ENCODE measurements around the gene SLX4. TPM values are rescaled to one million over a fixed set of nuclear protein-coding genes. Genes with fewer than 3 reads are reported as not detected.

SLX4 gene
- total RNA-seq, 1 donor from 2014 or later = 11.8 TPM

- H3K4me1 Mint-ChIP-seq (ENCODE audit: unreplicated experiment) = peaks cover 5% of the 10 kb centered on the region
- peaks cover 37% of the 10 kb centered on the region for H3K36me3 Mint-ChIP-seq (ENCODE audit: low read depth, unreplicated experiment)
- peak overlapping the region; percentile 39 for H3K4me3 Mint-ChIP-seq (ENCODE audit: unreplicated experiment)
- DNase-seq (ENCODE audit: low spot score) = no peak
- peaks cover 18% of the 10 kb centered on the region for H3K27me3 Mint-ChIP-seq (ENCODE audit: unreplicated experiment)
- no peaks in the 10 kb centered on the region for H3K9me3 Mint-ChIP-seq (ENCODE audit: unreplicated experiment)
- TF ChIP-seq CTCF (IDR thresholded peaks at IDR 0.05; ENCODE audit: unreplicated experiment) = no peak
- H3K27ac Mint-ChIP-seq (ENCODE audit: unreplicated experiment) = no peak overlapping the region
Measured at GRCh38 chr16:3590736-3591435, 20.5 kb downstream of the SLX4 start.

- no peak overlapping the region for H3K27ac Mint-ChIP-seq (ENCODE audit: unreplicated experiment)
- TF ChIP-seq CTCF (IDR thresholded peaks at IDR 0.05; ENCODE audit: unreplicated experiment) = no peak
- H3K27me3 Mint-ChIP-seq (ENCODE audit: unreplicated experiment) = peaks cover 18% of the 10 kb centered on the region
- peaks cover 5% of the 10 kb centered on the region for H3K4me1 Mint-ChIP-seq (ENCODE audit: unreplicated experiment)
- no peak for DNase-seq (ENCODE audit: low spot score)
- no peak overlapping the region for H3K4me3 Mint-ChIP-seq (ENCODE audit: unreplicated experiment)
- H3K9me3 Mint-ChIP-seq (ENCODE audit: unreplicated experiment) = no peaks in the 10 kb centered on the region
- peaks cover 33% of the 10 kb centered on the region for H3K36me3 Mint-ChIP-seq (ENCODE audit: low read depth, unreplicated experiment)
Measured at GRCh38 chr16:3589991-3590701, 21.3 kb downstream of the SLX4 start.

GRCh38 chr16:3589441-3589921 lies 21.9 kb downstream of the SLX4 start:
- peaks cover 18% of the 10 kb centered on the region for H3K27me3 Mint-ChIP-seq (ENCODE audit: unreplicated experiment)
- no peak for TF ChIP-seq CTCF (IDR thresholded peaks at IDR 0.05; ENCODE audit: unreplicated experiment)
- H3K9me3 Mint-ChIP-seq (ENCODE audit: unreplicated experiment) = no peaks in the 10 kb centered on the region
- DNase-seq (ENCODE audit: low spot score) = no peak
- no peak overlapping the region for H3K27ac Mint-ChIP-seq (ENCODE audit: unreplicated experiment)
- peaks cover 37% of the 10 kb centered on the region for H3K36me3 Mint-ChIP-seq (ENCODE audit: low read depth, unreplicated experiment)
- peaks cover 5% of the 10 kb centered on the region for H3K4me1 Mint-ChIP-seq (ENCODE audit: unreplicated experiment)
- no peak overlapping the region for H3K4me3 Mint-ChIP-seq (ENCODE audit: unreplicated experiment)

GRCh38 chr16:3589001-3589400 lies 22.4 kb downstream of the SLX4 start:
- H3K4me1 Mint-ChIP-seq (ENCODE audit: unreplicated experiment) = peaks cover 5% of the 10 kb centered on the region
- peaks cover 34% of the 10 kb centered on the region for H3K36me3 Mint-ChIP-seq (ENCODE audit: low read depth, unreplicated experiment)
- DNase-seq (ENCODE audit: low spot score) = no peak
- peaks cover 14% of the 10 kb centered on the region for H3K27me3 Mint-ChIP-seq (ENCODE audit: unreplicated experiment)
- H3K9me3 Mint-ChIP-seq (ENCODE audit: unreplicated experiment) = no peaks in the 10 kb centered on the region
- TF ChIP-seq CTCF (IDR thresholded peaks at IDR 0.05; ENCODE audit: unreplicated experiment) = no peak
- H3K27ac Mint-ChIP-seq (ENCODE audit: unreplicated experiment) = no peak overlapping the region
- H3K4me3 Mint-ChIP-seq (ENCODE audit: unreplicated experiment) = no peak overlapping the region
